MCF 10A (cell line): Measurements from ENCODE around the gene TRABD2A. TPM values are rescaled to one million over a fixed set of nuclear protein-coding genes. Genes with fewer than 3 reads are reported as not detected.

Experiments
- BruUV-seq: library from RNA; stranded (reverse); fragments of 400-500 nt; replicated peaks from 2 replicates; lab custom pipeline; 2021; lab: Mats Ljungman, UMichigan
- CTCF ChIA-PET: fragments of 300-600 bp; sonication (Branson Sonifier 250); formaldehyde crosslinking; extraction: SDS; loops from one replicate; lab custom pipeline; 2021; ENCODE audit warnings: antibody characterized with exemption, inconsistent platforms; lab: Yijun Ruan, JAX
- POLR2A ChIA-PET: fragments of 300-600, 350-650 bp; sonication (Branson Sonifier 250); formaldehyde crosslinking; extraction: SDS; loops from one replicate; lab custom pipeline; 2020; ENCODE audit warnings: antibody characterized with exemption, inconsistent platforms; lab: Yijun Ruan, JAX
- DNase-seq: peaks from one replicate; pipeline ENCODE4 v3.0.0-alpha.2; 2018; ENCODE audit not compliant: unreplicated experiment
- H3K27ac Mint-ChIP-seq: one replicate; pipeline ENCODE4 v1.8.0; 2022; ENCODE audit warnings: mild to moderate bottlenecking, low read depth, mixed read lengths; ENCODE audit not compliant: unreplicated experiment
- H3K27me3 Mint-ChIP-seq: one replicate; pipeline ENCODE4 v1.8.0; 2022; ENCODE audit warnings: mixed read lengths; ENCODE audit not compliant: insufficient read depth, unreplicated experiment
- H3K36me3 Mint-ChIP-seq: one replicate; pipeline ENCODE4 v1.8.0; 2022; ENCODE audit warnings: mild to moderate bottlenecking, moderate library complexity, mixed read lengths; ENCODE audit not compliant: insufficient read depth, unreplicated experiment
- H3K4me1 Mint-ChIP-seq: one replicate; pipeline ENCODE4 v1.8.0; 2022; ENCODE audit warnings: mixed read lengths; ENCODE audit not compliant: insufficient read depth, unreplicated experiment
- H3K4me3 Mint-ChIP-seq: one replicate; pipeline ENCODE4 v1.8.0; 2022; ENCODE audit warnings: mild to moderate bottlenecking, moderate library complexity, mixed read lengths; ENCODE audit not compliant: unreplicated experiment
- H3K9me3 Mint-ChIP-seq: one replicate; pipeline ENCODE4 v1.8.0; 2022; ENCODE audit warnings: mixed read lengths; ENCODE audit not compliant: unreplicated experiment
- CTCF ChIP-seq: fragments of 200-600 bp; IDR thresholded peaks from one replicate; pipeline ENCODE4 v1.8.0; 2022; ENCODE audit warnings: antibody characterized with exemption, mild to moderate bottlenecking; ENCODE audit not compliant: unreplicated experiment
- intact Hi-C: fragments of 100-400 bp; cut with micrococcal nuclease; formaldehyde crosslinking; loops from 2 replicates; pipeline ENCODE4 v1.14.1; 2022
- total RNA-seq: library from RNA; stranded (reverse); gene quantifications from 2 replicates; pipeline ENCODE4 v1.2.3, GENCODE V29; 2022

The TRABD2A gene
- total RNA-seq, 1 experiment from 2014 or later, result 20.0 TPM

GRCh38 chr2:84857566-84857965 lies 23.3 kb downstream of the TRABD2A start:
- POLR2A ChIA-PET, result interaction anchor here (0.6 to 1.0 kb wide), 2 partner anchors 68 to 365 kb away, joined by 3 read pairs; no protein-coding TSS in a partner anchor
- CTCF ChIA-PET, result interaction anchor here (0.5 to 1.4 kb wide), 8 partner anchors 8 to 1110 kb away, joined by 3 to 7 read pairs (median 4); no protein-coding TSS in a partner anchor
- no TSS peak for BruUV-seq
- no peak for DNase-seq
- H3K4me3 Mint-ChIP-seq, result no peak overlapping the region
- peaks cover 3% of the 10 kb centered on the region for H3K36me3 Mint-ChIP-seq
- no peak overlapping the region for H3K27ac Mint-ChIP-seq
- intact Hi-C loops, result no loop called here
- no peaks in the 10 kb centered on the region for H3K27me3 Mint-ChIP-seq
- H3K4me1 Mint-ChIP-seq, result peaks cover 5% of the 10 kb centered on the region
- TF ChIP-seq CTCF, result no peak
- H3K9me3 Mint-ChIP-seq, result no peaks in the 10 kb centered on the region

- intact Hi-C loops, result no loop called here
- H3K27me3 Mint-ChIP-seq, result no peaks in the 10 kb centered on the region
- H3K36me3 Mint-ChIP-seq, result peaks cover 7% of the 10 kb centered on the region
- BruUV-seq, result no TSS peak
- ChIA-PET POLR2A (no interaction called here), CTCF (interaction anchor here (0.9 kb wide), 1 partner anchor 330 kb away, joined by 5 read pairs; no protein-coding TSS in a partner anchor)
- H3K4me3 Mint-ChIP-seq, result no peak overlapping the region
- H3K27ac Mint-ChIP-seq, result no peak overlapping the region
- DNase-seq, result no peak
- no peaks in the 10 kb centered on the region for H3K9me3 Mint-ChIP-seq
- no peak for TF ChIP-seq CTCF
- H3K4me1 Mint-ChIP-seq, result peaks cover 5% of the 10 kb centered on the region
Measured at GRCh38 chr2:84856787-84857186, 24.1 kb downstream of the TRABD2A start.

- intact Hi-C loops, result no loop called here
- no peak overlapping the region for H3K27ac Mint-ChIP-seq
- peaks cover 7% of the 10 kb centered on the region for H3K36me3 Mint-ChIP-seq
- no peaks in the 10 kb centered on the region for H3K27me3 Mint-ChIP-seq
- H3K4me1 Mint-ChIP-seq, result peaks cover 5% of the 10 kb centered on the region
- ChIA-PET POLR2A (interaction anchor here (0.6 kb wide), 1 partner anchor 358 kb away, joined by 3 read pairs; no protein-coding TSS in a partner anchor), CTCF (no interaction called here)
- TF ChIP-seq CTCF, result no peak
- no peak for DNase-seq
- H3K4me3 Mint-ChIP-seq, result no peak overlapping the region
- H3K9me3 Mint-ChIP-seq, result no peaks in the 10 kb centered on the region
- no TSS peak for BruUV-seq
Measured at GRCh38 chr2:84855731-84856130, 25.2 kb downstream of the TRABD2A start.

GRCh38 chr2:84854850-84855249 lies 26.0 kb downstream of the TRABD2A start:
- CTCF ChIA-PET, result no interaction called here
- no TSS peak for BruUV-seq
- intact Hi-C loops, result no loop called here

More at GRCh38 chr2:84854850-84855249, 26.0 kb downstream of the TRABD2A start:
- H3K36me3 Mint-ChIP-seq, result peaks cover 7% of the 10 kb centered on the region
- no peaks in the 10 kb centered on the region for H3K9me3 Mint-ChIP-seq
- no peaks in the 10 kb centered on the region for H3K27me3 Mint-ChIP-seq
- peaks cover 12% of the 10 kb centered on the region for H3K4me1 Mint-ChIP-seq
- no peak overlapping the region for H3K4me3 Mint-ChIP-seq
- no peak overlapping the region for H3K27ac Mint-ChIP-seq
- no peak for TF ChIP-seq CTCF
- POLR2A ChIA-PET, result no interaction called here
- no peak for DNase-seq
